Tibial artery (tissue), 4 donors: ENCODE measurements around the gene PJA2.

Experiments used
- DNase-seq, 2 donors: peaks; one replicate each; pipeline ENCODE4 v3.0.0-alpha.2; 2019
- H3K27ac ChIP-seq, 2 donors: fragments of 200-600 bp; sonication (generic) in 1 of 2; 1 replicate in 1 of 2; 2 replicates in 1 of 2; pipeline ENCODE4 v1.5.1; 2018 to 2019; ENCODE audit warnings: mild to moderate bottlenecking in 1 of 2
- H3K27me3 ChIP-seq, 2 donors: fragments of 200-600 bp; sonication (generic) in 1 of 2; one replicate each; pipeline versions ENCODE4 v1.5.1 to v1.6.0; 2016 to 2019
- H3K36me3 ChIP-seq, 3 donors: fragments of 200-600 bp; sonication (generic) in 2 of 3; one replicate each; pipeline ENCODE4 v1.5.1; 2016 to 2019; ENCODE audit warnings: mild to moderate bottlenecking in 2 of 3
- H3K4me1 ChIP-seq, 4 donors: fragments of 200-600 bp; sonication (generic) in 2 of 4; 1 replicate in 3 of 4; 2 replicates in 1 of 4; pipeline ENCODE4 v1.5.1; 2016 to 2019
- H3K4me3 ChIP-seq, 2 donors: fragments of 200-600 bp; sonication (generic) in 1 of 2; 1 replicate in 1 of 2; 2 replicates in 1 of 2; pipeline ENCODE4 v1.5.1; 2018 to 2019; ENCODE audit warnings: mild to moderate bottlenecking in 2 of 2
- H3K9me3 ChIP-seq, 3 donors: fragments of 200-600 bp; sonication (generic) in 1 of 3; one replicate each; pipeline ENCODE4 v1.5.1; 2016 to 2019
- CTCF ChIP-seq, 2 experiments: fragments of 200-600 bp in 1 of 2; fragments of 450-650 bp in 1 of 2; IDR thresholded peaks; one replicate each; pipeline ENCODE4 v1.5.1; 2017 to 2019; ENCODE audit warnings: antibody characterized with exemption in 2 of 2, mild to moderate bottlenecking in 1 of 2, moderate library complexity in 1 of 2
- intact Hi-C: fragments of 100-400 bp; cut with DNase I; formaldehyde crosslinking; loops from one replicate; pipeline ENCODE4 v1.15.0; 2023; ENCODE audit warnings: low total_unique reads

PJA2 gene

GRCh38 chr5:109347252-109347888 is 62.4 kb downstream of the PJA2 start:
- TF ChIP-seq CTCF (IDR thresholded peaks at IDR 0.05) = no peak
- no peak overlapping the region for H3K27ac ChIP-seq
- peaks cover 15 to 31% (median 26%) of the 10 kb centered on the region in 3 donors for H3K36me3 ChIP-seq
- no peak overlapping the region for H3K4me3 ChIP-seq
- intact Hi-C loops = no loop called here
- H3K4me1 ChIP-seq = peaks cover 0 to 62% (median 17%) of the 10 kb centered on the region in 4 donors
- H3K9me3 ChIP-seq = no peaks in the 10 kb centered on the region
- no peak for DNase-seq
- H3K27me3 ChIP-seq = no peaks in the 10 kb centered on the region

- peaks cover 15 to 23% (median 23%) of the 10 kb centered on the region in 3 donors for H3K36me3 ChIP-seq
- no peak for DNase-seq
- no peak for TF ChIP-seq CTCF (IDR thresholded peaks at IDR 0.05)
- H3K27ac ChIP-seq = no peak overlapping the region
- H3K9me3 ChIP-seq = no peaks in the 10 kb centered on the region
- H3K4me1 ChIP-seq = peaks cover 0 to 47% (median 12%) of the 10 kb centered on the region in 4 donors
- intact Hi-C loops = no loop called here
- H3K4me3 ChIP-seq = no peak overlapping the region
- H3K27me3 ChIP-seq = no peaks in the 10 kb centered on the region
Measured at GRCh38 chr5:109345699-109346098, 64.1 kb downstream of the PJA2 start.

- Histone ChIP-seq H3K27me3 (no peaks in the 10 kb centered on the region), H3K36me3 (peaks cover 30 to 36% (median 31%) of the 10 kb centered on the region in 3 donors)
- TF ChIP-seq CTCF (IDR thresholded peaks at IDR 0.05) = no peak
Measured at GRCh38 chr5:109340351-109340750, 69.4 kb downstream of the PJA2 start.

GRCh38 chr5:109335114-109335513 is 74.7 kb downstream of the PJA2 start:
- intact Hi-C loops = no loop called here

More at GRCh38 chr5:109340351-109340750, 69.4 kb downstream of the PJA2 start:
- DNase-seq = no peak
- no peaks in the 10 kb centered on the region for H3K4me1 ChIP-seq
- intact Hi-C loops = no loop called here
- no peak overlapping the region for H3K4me3 ChIP-seq
- no peak overlapping the region for H3K27ac ChIP-seq
- no peaks in the 10 kb centered on the region for H3K9me3 ChIP-seq

GRCh38 chr5:109334056-109334455 is 75.7 kb downstream of the PJA2 start:
- TF ChIP-seq CTCF (IDR thresholded peaks at IDR 0.05) = no peak
- no peak overlapping the region for H3K27ac ChIP-seq
- DNase-seq = no peak
- peaks cover 28 to 35% (median 34%) of the 10 kb centered on the region in 3 donors for H3K36me3 ChIP-seq
- no peaks in the 10 kb centered on the region for H3K27me3 ChIP-seq
- H3K4me3 ChIP-seq = no peak overlapping the region
- peaks cover 0 to 17% (median 10%) of the 10 kb centered on the region in 4 donors for H3K4me1 ChIP-seq
- no peaks in the 10 kb centered on the region for H3K9me3 ChIP-seq
- intact Hi-C loops = no loop called here

More at GRCh38 chr5:109335114-109335513, 74.7 kb downstream of the PJA2 start:
- Histone ChIP-seq H3K4me1 (peaks cover 0 to 6% (median 3%) of the 10 kb centered on the region in 4 donors), H3K9me3 (no peaks in the 10 kb centered on the region), H3K27me3 (no peaks in the 10 kb centered on the region), H3K36me3 (peaks cover 28 to 35% (median 34%) of the 10 kb centered on the region in 3 donors), H3K4me3 (no peak overlapping the region), H3K27ac (no peak overlapping the region)
- no peak for DNase-seq
- no peak for TF ChIP-seq CTCF (IDR thresholded peaks at IDR 0.05)
